Measurements from ENCODE around the gene TUBA1A. TPM values are rescaled to one million over a fixed set of nuclear protein-coding genes. Genes with fewer than 3 reads are reported as not detected.
"Not testable (repeated sequence)": the region's sequence is repeated elsewhere in the genome, so short reads cannot be mapped to it uniquely, and the experiment has no call there.

TUBA1A gene
- polyA plus RNA-seq, 4 donors, result 391 to 487 (median 465) TPM

DNA sequence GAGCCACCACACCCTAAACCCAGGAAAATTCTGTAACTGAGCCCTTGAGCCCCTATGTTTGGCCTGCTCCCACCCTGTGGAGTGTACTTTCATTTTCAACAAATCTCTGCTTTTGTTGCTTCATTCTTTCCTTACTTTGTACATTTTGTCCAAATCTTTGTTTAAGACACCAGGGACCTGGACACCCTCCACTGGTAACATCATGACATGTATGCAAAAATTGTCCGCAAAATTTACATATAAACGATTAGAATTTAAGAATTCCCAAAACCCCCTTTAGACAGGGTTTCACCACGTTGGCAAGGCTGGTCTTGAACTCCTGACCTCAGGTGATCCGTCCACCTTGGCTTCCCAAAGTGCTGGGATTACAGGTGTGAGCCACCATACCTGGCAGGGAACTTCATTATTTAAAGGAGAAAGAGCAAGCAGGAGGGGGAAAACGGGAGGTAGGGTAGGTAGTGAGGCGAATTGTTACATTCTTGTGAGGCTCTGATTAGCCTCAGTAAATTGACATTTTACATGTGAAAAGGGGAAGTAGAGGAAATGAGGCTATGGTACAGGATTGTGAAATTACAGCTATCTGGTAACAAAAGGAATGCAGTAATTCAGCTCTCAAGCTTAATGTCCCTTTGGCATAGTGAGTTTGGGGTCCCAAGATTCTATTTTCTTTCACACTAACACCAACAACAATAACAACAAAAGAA, 27.6 kb downstream of the TUBA1A start:
- no peak for DNase-seq (ENCODE audit: low read depth in 4 of 4, low spot score in 3 of 4)

DNA sequence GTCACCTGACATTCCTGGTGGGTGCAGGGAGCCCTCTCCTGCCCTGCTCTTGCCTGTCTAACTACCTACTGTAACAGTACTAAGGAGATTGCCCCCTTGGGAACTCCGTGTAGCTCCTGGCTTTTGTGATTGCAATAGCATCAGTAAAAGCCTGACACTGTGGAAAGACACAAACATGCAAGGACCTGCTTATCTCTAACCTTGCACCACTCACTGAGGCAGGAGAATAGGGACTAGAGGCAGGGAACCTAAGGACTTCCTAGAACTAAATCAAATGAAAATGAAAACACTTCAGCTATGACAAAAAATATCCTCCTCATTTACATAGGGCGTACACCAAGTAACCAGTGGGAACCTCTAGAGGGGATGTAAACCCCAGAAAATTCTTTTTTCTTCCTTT, 28.5 kb downstream of the TUBA1A start:
- DNase-seq (ENCODE audit: low read depth in 4 of 4, low spot score in 3 of 4), result no peak

DNA sequence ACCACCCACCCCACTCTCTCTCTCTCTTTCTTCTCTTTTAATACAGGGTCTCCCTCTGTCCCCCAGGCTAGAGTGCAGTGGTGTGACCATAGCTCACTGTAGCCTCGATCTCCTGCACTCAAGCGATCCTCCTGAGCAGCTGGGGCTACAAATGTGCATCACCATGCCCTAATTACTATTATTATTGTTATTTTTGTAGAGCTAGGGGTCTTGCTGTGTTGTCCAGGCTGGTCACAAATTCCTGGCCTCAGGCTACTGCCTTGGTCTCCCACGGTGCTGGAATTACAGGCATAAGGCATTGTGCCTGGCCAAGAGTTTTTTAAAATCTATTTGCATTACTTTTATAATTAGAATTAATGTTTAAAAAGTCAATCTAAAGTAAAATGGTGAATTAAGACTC, 34.7 kb downstream of the TUBA1A start:
- no peak for DNase-seq (ENCODE audit: low read depth in 4 of 4, low spot score in 3 of 4)

DNA sequence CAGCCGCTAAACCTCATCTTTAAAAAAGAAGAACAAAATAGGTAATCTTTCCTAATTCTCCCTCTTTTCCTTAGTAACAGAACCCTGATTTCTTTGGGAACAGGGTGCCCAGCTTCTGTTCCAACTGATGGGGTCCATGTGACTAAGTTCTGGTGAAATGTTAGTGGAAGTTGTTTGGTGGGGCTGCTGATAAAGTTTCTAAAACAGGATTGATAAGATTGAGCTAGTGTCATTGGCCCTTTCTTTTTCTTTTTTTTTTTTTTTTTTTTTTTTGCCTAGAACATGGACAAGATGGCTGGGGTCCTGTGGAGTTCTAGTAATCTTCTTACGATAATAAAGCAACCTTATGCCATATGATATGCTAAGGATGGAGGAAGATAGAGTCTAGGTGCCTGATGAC, 41.5 kb downstream of the TUBA1A start:
- DNase-seq (ENCODE audit: low read depth in 4 of 4, low spot score in 3 of 4), result no peak

DNA sequence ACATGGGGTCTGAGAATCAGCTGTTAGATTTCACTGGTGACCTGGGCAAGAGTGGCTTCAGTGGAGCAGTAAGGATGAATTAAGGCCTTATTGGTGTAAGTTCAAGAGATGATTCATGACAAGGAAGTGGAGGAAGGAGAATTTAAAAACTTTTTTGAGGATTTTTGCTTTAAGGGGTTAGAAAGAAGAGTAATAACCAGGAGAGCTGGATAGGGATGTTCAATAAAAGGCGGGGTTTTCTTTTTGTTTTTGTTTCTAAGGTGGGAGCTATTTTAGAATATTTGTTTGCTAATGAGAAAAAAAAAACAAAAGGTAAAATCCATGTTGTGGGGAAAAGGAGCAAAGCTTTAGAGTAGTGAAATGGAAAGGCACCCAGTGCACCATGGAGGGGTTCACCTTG, 42.5 kb downstream of the TUBA1A start:
- DNase-seq (ENCODE audit: low read depth in 4 of 4, low spot score in 3 of 4), result no peak

DNA sequence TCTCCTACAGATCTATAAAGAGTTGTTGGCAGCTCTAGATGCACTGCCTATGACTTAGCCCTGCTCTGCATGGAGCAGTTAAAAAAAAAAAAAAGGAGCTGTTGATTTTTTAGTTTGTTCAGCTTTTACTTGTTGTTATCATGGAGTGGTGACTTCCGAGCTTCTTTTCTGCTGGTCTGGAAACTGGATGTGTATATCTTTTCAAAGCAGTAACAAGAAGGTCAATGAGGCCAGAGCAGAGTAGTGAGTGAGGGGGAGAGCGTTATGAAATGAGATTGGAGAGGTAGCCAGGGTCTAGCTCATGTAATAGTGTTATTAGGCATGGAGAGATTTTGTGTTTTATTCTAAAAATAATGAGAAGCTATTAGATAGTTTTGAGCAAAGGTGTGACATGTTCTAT, 44.5 kb downstream of the TUBA1A start:
- no peak for DNase-seq (ENCODE audit: low read depth in 4 of 4, low spot score in 3 of 4)

DNA sequence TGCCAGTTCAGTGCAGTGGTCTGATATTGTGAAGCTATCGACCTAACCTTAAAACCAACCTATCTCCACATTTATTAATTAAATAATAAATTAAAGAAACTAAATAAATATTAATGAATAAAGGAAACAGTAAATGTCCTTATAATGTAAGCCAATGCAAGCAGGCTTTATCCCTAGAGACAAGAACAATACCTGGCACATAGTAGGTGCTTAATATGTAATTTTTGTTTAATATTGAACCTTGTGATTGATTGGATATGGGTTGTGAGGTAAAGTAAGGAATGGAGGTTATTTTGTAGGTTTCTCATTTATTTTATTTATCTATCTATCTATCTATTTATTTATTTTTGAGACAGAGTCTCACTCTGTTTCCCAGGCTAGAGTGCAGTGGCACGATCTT, 49.9 kb downstream of the TUBA1A start:
- no peak for DNase-seq (ENCODE audit: low read depth in 4 of 4, low spot score in 3 of 4)

DNA sequence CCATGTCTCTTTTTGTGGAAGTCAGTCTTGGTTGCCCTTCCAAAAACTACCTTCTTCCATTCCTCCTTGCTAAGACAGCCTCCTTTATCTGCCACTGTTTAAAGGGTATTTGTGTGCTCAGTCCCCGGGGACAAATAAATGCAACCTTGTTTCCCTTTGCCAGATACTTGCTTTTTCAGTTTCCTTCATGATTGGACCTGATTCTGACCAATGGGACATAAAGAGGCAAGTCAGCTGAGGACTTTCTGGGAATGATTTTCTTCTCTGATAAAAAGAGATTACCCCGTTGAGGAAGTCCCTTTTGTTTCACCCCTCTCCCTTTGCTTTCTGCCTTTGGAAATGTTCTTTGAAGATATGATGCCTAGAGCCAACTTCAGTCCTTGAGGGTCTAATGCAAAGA, 50.3 kb downstream of the TUBA1A start:
- DNase-seq (ENCODE audit: low read depth in 4 of 4, low spot score in 3 of 4), result no peak

DNA sequence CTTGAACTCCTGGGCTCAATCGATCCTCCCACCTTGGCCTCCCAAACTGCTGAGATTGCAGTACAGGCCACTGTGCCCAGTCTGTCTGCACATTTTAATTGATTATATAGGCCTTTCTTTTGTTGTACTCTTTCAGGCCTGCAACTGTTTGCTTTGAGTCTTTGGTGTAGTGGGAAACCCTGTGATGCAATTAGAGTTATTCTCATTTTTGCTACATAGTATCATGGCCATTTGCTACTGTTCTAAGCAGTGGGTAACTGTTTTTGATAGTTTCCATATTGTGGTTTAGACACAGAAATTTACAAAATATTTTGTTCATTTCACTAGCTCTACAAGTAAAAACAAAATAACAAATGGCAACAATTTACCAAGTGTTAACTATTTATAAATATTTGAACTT, 51.4 kb downstream of the TUBA1A start:
- DNase-seq (ENCODE audit: low read depth in 4 of 4, low spot score in 3 of 4), result no peak

DNA sequence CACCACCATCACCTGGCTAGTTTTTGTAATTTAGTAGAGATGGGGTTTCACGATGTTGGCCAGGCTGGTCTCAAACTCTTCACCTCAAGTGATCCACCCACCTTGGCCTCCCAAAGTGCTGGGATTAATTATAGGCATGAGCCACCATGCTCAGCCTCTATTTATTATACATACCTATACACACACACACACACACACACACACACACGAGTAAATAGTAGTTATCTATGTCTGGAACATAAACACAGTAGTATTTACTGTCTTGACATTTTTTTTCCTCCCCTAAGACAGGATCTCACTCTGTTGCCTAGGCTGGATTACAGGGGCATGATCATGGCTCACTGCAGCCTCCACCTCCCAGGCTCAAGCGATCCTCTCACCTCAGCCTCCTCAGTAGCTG, 51.9 kb downstream of the TUBA1A start:
- not testable (repeated sequence) for DNase-seq (ENCODE audit: low read depth in 4 of 4, low spot score in 3 of 4)

Other genes starting within 250 kb of the TUBA1A start
- 100 to 1,000 TPM; 133 to 150 (median 145) TPM for gene ARF3, start 231.6 kb downstream of the TUBA1A start, polyA plus RNA-seq (ENCODE audit: insufficient read length in 4 of 4)
- gene WNT10B, start 217.3 kb downstream of the TUBA1A start, polyA plus RNA-seq (ENCODE audit: insufficient read length in 4 of 4), result under 1 TPM; 0.08 to 0.34 (median 0.26) TPM
- not detected for gene WNT1, start 210.8 kb downstream of the TUBA1A start, polyA plus RNA-seq (ENCODE audit: insufficient read length in 4 of 4)
- gene DDN, start 189.7 kb downstream of the TUBA1A start, polyA plus RNA-seq (ENCODE audit: insufficient read length in 4 of 4), result 100 to 1,000 TPM in 1 of 4 donors, 10 to 100 TPM in 3; 85.8 to 111 (median 89.4) TPM
- gene PRKAG1, start 170.3 kb downstream of the TUBA1A start, polyA plus RNA-seq (ENCODE audit: insufficient read length in 4 of 4), result 10 to 100 TPM; 74.6 to 83.1 (median 80.5) TPM
- gene KMT2D, start 128.3 kb downstream of the TUBA1A start, polyA plus RNA-seq (ENCODE audit: insufficient read length in 4 of 4), result 10 to 100 TPM; 40.2 to 51.0 (median 47.6) TPM
- 1 to 10 TPM; 1.5 to 2.1 (median 1.7) TPM for gene RHEBL1, start 119.1 kb downstream of the TUBA1A start, polyA plus RNA-seq (ENCODE audit: insufficient read length in 4 of 4)
- gene DHH, start 94.3 kb downstream of the TUBA1A start, polyA plus RNA-seq (ENCODE audit: insufficient read length in 4 of 4), result 1 to 10 TPM in 1 of 4 donors, under 1 TPM in 3; 0.37 to 1.0 (median 0.42) TPM
- gene LMBR1L, start 78.2 kb downstream of the TUBA1A start, polyA plus RNA-seq (ENCODE audit: insufficient read length in 4 of 4), result 10 to 100 TPM; 59.5 to 66.8 (median 63.4) TPM
- gene TUBA1B, start 57.7 kb downstream of the TUBA1A start, polyA plus RNA-seq (ENCODE audit: insufficient read length in 4 of 4), result 1,000 to 10,000 TPM in 3 of 4 donors, 100 to 1,000 TPM in 1; 990 to 1,172 (median 1,105) TPM
- 100 to 1,000 TPM; 125 to 166 (median 139) TPM for gene TUBA1C, start 76.0 kb upstream of the TUBA1A start, polyA plus RNA-seq (ENCODE audit: insufficient read length in 4 of 4)
- gene PRPH, start 106.1 kb upstream of the TUBA1A start, polyA plus RNA-seq (ENCODE audit: insufficient read length in 4 of 4), result 1 to 10 TPM in 1 of 4 donors, under 1 TPM in 2, not detected in 1; 0.21 to 7.4 (median 0.23) TPM
- gene TROAP, start 134.2 kb upstream of the TUBA1A start, polyA plus RNA-seq (ENCODE audit: insufficient read length in 4 of 4), result 10 to 100 TPM; 20.6 to 21.7 (median 21.4) TPM
- 1 to 10 TPM; 1.1 to 1.9 (median 1.4) TPM for gene C1QL4, start 148.1 kb upstream of the TUBA1A start, polyA plus RNA-seq (ENCODE audit: insufficient read length in 4 of 4)
- gene DNAJC22, start 157.8 kb upstream of the TUBA1A start, polyA plus RNA-seq (ENCODE audit: insufficient read length in 4 of 4), result 10 to 100 TPM; 15.6 to 22.6 (median 21.0) TPM
- gene SPATS2, start 178.4 kb upstream of the TUBA1A start, polyA plus RNA-seq (ENCODE audit: insufficient read length in 4 of 4), result 10 to 100 TPM; 45.0 to 49.8 (median 47.8) TPM